Osteoblast (primary cell): Measurements from ENCODE around the gene PPIE. TPM values are rescaled to one million over a fixed set of nuclear protein-coding genes. Genes with fewer than 3 reads are reported as not detected.

Experiments
- DNase-seq: peaks from one replicate; pipeline ENCODE4 v3.0.0; 2011; ENCODE audit warnings: low spot score, mixed read lengths; ENCODE audit not compliant: insufficient read length; ENCODE audit errors: missing footprints
- H2AFZ ChIP-seq: 2 replicates; pipeline ENCODE4 v1.6.0; 2011; ENCODE audit warnings: mild to moderate bottlenecking, low read length
- H3K27ac ChIP-seq: 2 replicates; pipeline ENCODE4 v1.5.1; 2011; ENCODE audit warnings: mild to moderate bottlenecking, low read depth, low read length, moderate library complexity
- H3K27me3 ChIP-seq: 2 replicates; pipeline ENCODE4 v1.6.0; 2012; ENCODE audit warnings: mild to moderate bottlenecking, control low read depth, inconsistent platforms, low read length, moderate library complexity; ENCODE audit not compliant: insufficient read depth
- H3K36me3 ChIP-seq: 2 replicates; pipeline ENCODE4 v1.5.1; 2011; ENCODE audit warnings: mild to moderate bottlenecking, low read length, control low read depth, moderate library complexity; ENCODE audit not compliant: insufficient read depth
- H3K4me1 ChIP-seq: 2 replicates; pipeline ENCODE4 v1.5.1; 2011; ENCODE audit warnings: mild to moderate bottlenecking, low read length, control low read depth, moderate library complexity; ENCODE audit not compliant: insufficient read depth
- H3K4me2 ChIP-seq: 2 replicates; pipeline ENCODE4 v1.6.0; 2011; ENCODE audit warnings: mild to moderate bottlenecking, low read length; ENCODE audit not compliant: insufficient read depth
- H3K4me3 ChIP-seq: fragments of 200-600 bp; sonication (generic); 3 replicates; pipeline ENCODE4 v1.5.1; 2012; ENCODE audit warnings: mild to moderate bottlenecking, low read length, inconsistent platforms; ENCODE audit not compliant: insufficient read depth
- H3K79me2 ChIP-seq: 2 replicates; pipeline ENCODE4 v1.6.0; 2012; ENCODE audit warnings: mild to moderate bottlenecking, low read length, control low read depth, inconsistent platforms; ENCODE audit not compliant: insufficient read depth
- H3K9me3 ChIP-seq: 2 replicates; pipeline ENCODE4 v1.5.1; 2011; ENCODE audit warnings: low read depth, low read length, control low read depth
- H4K20me1 ChIP-seq: 2 replicates; pipeline ENCODE4 v1.6.0; 2012; ENCODE audit warnings: mild to moderate bottlenecking, low read length, control low read depth; ENCODE audit not compliant: insufficient read depth
- CTCF ChIP-seq: IDR thresholded peaks from 2 replicates; pipeline ENCODE4 v1.5.1; 2011; ENCODE audit warnings: mild to moderate bottlenecking, low read depth, low read length, moderate library complexity; ENCODE audit errors: extremely low read depth
- total RNA-seq: library from RNA; depleted of rRNA; stranded (reverse); fragments of >200 nt; gene quantifications from 2 replicates; pipeline ENCODE4 v1.2.3, GENCODE V29; 2012

PPIE gene
- total RNA-seq, 1 donor, result 26.4 TPM

- Histone ChIP-seq H3K27me3 (no peaks in the 10 kb centered on the region), H3K79me2 (no peaks in the 10 kb centered on the region), H3K27ac (no peak overlapping the region), H3K36me3 (peaks cover 34% of the 10 kb centered on the region), H3K4me3 (no peak overlapping the region), H4K20me1 (no peaks in the 10 kb centered on the region), H3K4me1 (no peaks in the 10 kb centered on the region), H3K4me2 (no peak overlapping the region), H3K9me3 (no peaks in the 10 kb centered on the region), H2AFZ (no peak overlapping the region)
- TF ChIP-seq CTCF, result no peak
- DNase-seq, result peak; percentile 51
Measured at GRCh38 chr1:39755965-39756659, 17.4 kb downstream of the PPIE start.

GRCh38 chr1:39757501-39757900 lies 18.8 kb downstream of the PPIE start:
- TF ChIP-seq CTCF, result no peak
- Histone ChIP-seq H3K79me2 (no peaks in the 10 kb centered on the region), H4K20me1 (no peaks in the 10 kb centered on the region), H3K36me3 (peaks cover 20% of the 10 kb centered on the region), H3K4me1 (no peaks in the 10 kb centered on the region), H2AFZ (no peak overlapping the region), H3K4me2 (no peak overlapping the region), H3K9me3 (no peaks in the 10 kb centered on the region), H3K27me3 (no peaks in the 10 kb centered on the region), H3K4me3 (no peak overlapping the region), H3K27ac (no peak overlapping the region)
- DNase-seq, result no peak

DNA sequence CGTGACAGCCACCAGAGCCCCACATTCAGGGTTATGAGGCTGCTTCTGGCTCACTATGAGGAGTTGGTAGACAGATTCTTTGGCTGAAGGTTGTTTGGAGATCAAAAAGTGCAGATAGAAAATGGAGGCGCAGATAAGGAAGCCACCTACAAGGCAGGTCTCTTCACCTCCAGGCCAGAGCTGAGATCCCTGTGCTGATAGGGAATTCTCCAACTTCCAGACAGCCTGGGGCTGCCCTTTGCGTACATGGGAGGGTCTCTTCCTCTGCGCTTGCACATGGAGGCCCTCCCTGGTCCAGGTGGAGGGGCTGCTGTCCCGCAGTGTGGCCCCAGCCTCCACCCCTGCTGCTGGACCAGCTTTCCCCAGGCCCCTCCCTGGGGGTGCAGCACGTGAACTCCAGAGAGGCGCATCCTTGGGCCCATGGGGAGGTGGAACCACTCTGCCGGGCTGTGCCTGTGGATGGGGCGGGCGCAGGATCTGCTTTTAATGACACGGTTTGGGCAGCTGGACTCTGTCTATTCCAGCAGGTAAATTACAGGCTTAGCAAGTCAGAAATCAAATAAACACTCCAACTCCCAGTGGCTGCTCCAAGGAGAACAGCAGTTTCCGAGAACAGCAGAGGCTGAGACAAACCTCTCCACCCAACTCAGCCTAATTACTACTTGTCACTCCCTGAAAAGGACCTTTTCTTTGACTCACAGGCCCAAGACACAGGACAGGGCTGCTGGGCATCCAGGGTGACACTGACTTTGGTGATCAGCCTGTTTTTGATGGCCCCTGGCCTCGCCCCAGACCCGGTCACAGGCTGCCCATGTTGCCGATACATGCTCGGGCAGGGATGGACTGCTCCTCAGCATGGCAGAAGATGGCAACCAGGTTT lies 20.1 kb downstream of the PPIE start:
- Histone ChIP-seq H3K4me2 (no peak overlapping the region), H3K27me3 (no peaks in the 10 kb centered on the region), H3K79me2 (no peaks in the 10 kb centered on the region), H3K27ac (peak overlapping the region; percentile 12), H3K9me3 (no peaks in the 10 kb centered on the region), H2AFZ (no peak overlapping the region), H4K20me1 (no peaks in the 10 kb centered on the region), H3K4me1 (no peaks in the 10 kb centered on the region), H3K4me3 (no peak overlapping the region), H3K36me3 (peaks cover 8% of the 10 kb centered on the region)
- no peak for TF ChIP-seq CTCF
- peak; percentile 72 for DNase-seq

DNA sequence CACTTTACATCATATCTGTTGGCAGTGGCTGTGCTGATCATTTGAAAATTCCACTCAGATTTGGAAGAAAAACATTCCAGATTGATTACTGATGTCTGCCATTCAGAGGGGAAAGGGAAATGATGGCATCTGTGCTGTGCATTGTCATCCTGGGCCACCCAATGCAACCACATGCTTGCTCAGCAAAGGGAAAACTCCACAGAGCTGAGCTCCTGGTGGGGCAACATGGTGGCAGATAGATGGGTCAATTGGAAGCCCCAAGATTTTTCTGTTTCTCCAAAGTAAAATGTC lies 20.7 kb downstream of the PPIE start:
- peaks cover 3% of the 10 kb centered on the region for H3K36me3 ChIP-seq
- H3K4me2 ChIP-seq, result no peak overlapping the region
- no peaks in the 10 kb centered on the region for H3K4me1 ChIP-seq
- no peak overlapping the region for H3K27ac ChIP-seq
- H2AFZ ChIP-seq, result no peak overlapping the region
- no peaks in the 10 kb centered on the region for H4K20me1 ChIP-seq
- H3K4me3 ChIP-seq, result no peak overlapping the region
- peak; percentile 86 for DNase-seq
- TF ChIP-seq CTCF, result no peak
- no peaks in the 10 kb centered on the region for H3K79me2 ChIP-seq
- no peaks in the 10 kb centered on the region for H3K9me3 ChIP-seq
- no peaks in the 10 kb centered on the region for H3K27me3 ChIP-seq
